Lung (tissue), 12 donors: ENCODE measurements around the gene MMEL1. TPM values are rescaled to one million over a fixed set of nuclear protein-coding genes. Genes with fewer than 3 reads are reported as not detected.

Experiments used
- ATAC-seq: fragments of 200-7000 bp; cut with Tn5 transposase; one replicate; pipeline ENCODE4 v1.9.1; 2020; ENCODE audit warnings: moderate number of reproducible peaks; ENCODE audit not compliant: insufficient read depth, low FRiP score
- DNase-seq, 3 donors: peaks; one replicate each; pipeline ENCODE4 v3.0.0-alpha.2; 2013 to 2017
- H3K27ac ChIP-seq, 2 donors: one replicate each; pipeline ENCODE4 v1.5.1; 2013; ENCODE audit warnings: mild to moderate bottlenecking in 2 of 2, moderate library complexity in 2 of 2, control low read depth in 1 of 2, inconsistent platforms in 1 of 2, low read depth in 1 of 2, low read length in 1 of 2
- H3K27me3 ChIP-seq, 3 donors: one replicate each; pipeline ENCODE4 v1.5.1; 2013; ENCODE audit warnings: low read length in 2 of 3; ENCODE audit not compliant: control insufficient read depth in 3 of 3, insufficient read depth in 3 of 3
- H3K36me3 ChIP-seq, 4 donors: one replicate each; pipeline ENCODE4 v1.5.1; 2013; ENCODE audit warnings: low read length in 4 of 4, mild to moderate bottlenecking in 1 of 4, moderate library complexity in 1 of 4; ENCODE audit not compliant: control insufficient read depth in 4 of 4, insufficient read depth in 4 of 4
- H3K4me1 ChIP-seq, 5 donors: one replicate each; pipeline ENCODE4 v1.5.1; 2013; ENCODE audit warnings: low read length in 5 of 5, mild to moderate bottlenecking in 2 of 5, moderate library complexity in 1 of 5; ENCODE audit not compliant: control insufficient read depth in 5 of 5, insufficient read depth in 5 of 5
- H3K4me3 ChIP-seq: one replicate; pipeline ENCODE4 v1.5.1; 2013; ENCODE audit warnings: mild to moderate bottlenecking, control low read depth, moderate library complexity
- H3K9ac ChIP-seq, 2 donors: one replicate each; pipeline ENCODE4 v1.5.1; 2013; ENCODE audit warnings: low read length in 2 of 2, control low read depth in 1 of 2; ENCODE audit not compliant: insufficient read depth in 1 of 2
- H3K9me3 ChIP-seq, 4 donors: one replicate each; pipeline ENCODE4 v1.5.1; 2013; ENCODE audit warnings: low read length in 3 of 4, mild to moderate bottlenecking in 1 of 4, moderate library complexity in 1 of 4; ENCODE audit not compliant: control insufficient read depth in 4 of 4, insufficient read depth in 3 of 4
- CTCF ChIP-seq: IDR thresholded peaks from 2 replicates; pipeline ENCODE4 v1.5.1; 2012; ENCODE audit warnings: mild to moderate bottlenecking; ENCODE audit errors: control extremely low read depth, extremely low read depth
- WGBS, 2 donors: extraction: QIAGEN DNeasy Blood & Tissue Kit; methylation state at CpG; one replicate each; pipeline ENCODE4 v1.1.7; 2013; 5-methylcytosine and 5-hydroxymethylcytosine counted together
- polyA plus RNA-seq, 2 donors: library from polyadenylated mRNA; stranded (reverse); fragments of 200-250 nt; gene quantifications; one replicate each; pipeline ENCODE4 v1.2.1, GENCODE V29; 2013
- total RNA-seq, 2 donors: library from RNA; depleted of rRNA in 1 of 2; stranded (reverse); fragments of >200 nt in 1 of 2; gene quantifications; one replicate each; pipeline ENCODE4 v1.2.1, GENCODE V29; 2014 to 2021
- donor health status: control.
- donor health status: control.
- donor health status: Bipolar disorder and iron deficiency.
- donor health status: healthy.
- donor health status: DM: yes; HTN: yes; CAD: no.

Gene MMEL1
- total and polyA plus RNA-seq, 4 donors: 4.0 to 8.4 (median 6.0) TPM

GRCh38 chr1:2592672-2593071 is 40.1 kb downstream of the MMEL1 start:
- Histone ChIP-seq H3K9me3 (no peaks in the 10 kb centered on the region), H3K36me3 (peaks cover 0 to 21% (median 4%) of the 10 kb centered on the region in 4 donors), H3K4me3 (no peak overlapping the region), H3K4me1 (peaks cover 0 to 17% (median 11%) of the 10 kb centered on the region in 5 donors), H3K9ac (no peak overlapping the region), H3K27me3 (no peaks in the 10 kb centered on the region), H3K27ac (no peak overlapping the region)
- no peak for TF ChIP-seq CTCF
- DNase-seq (no peak), ATAC-seq (no peak)
- 38 to 59% methylated on average over 15 of the region's 15 CpGs for WGBS, 2 donors

GRCh38 chr1:2591581-2592261 is 41.1 kb downstream of the MMEL1 start:
- H3K36me3 ChIP-seq: peaks cover 0 to 21% (median 4%) of the 10 kb centered on the region in 4 donors
- ATAC-seq (no peak), DNase-seq (no peak)
- H3K9me3 ChIP-seq: no peaks in the 10 kb centered on the region
- no peak overlapping the region for H3K9ac ChIP-seq
- no peak overlapping the region for H3K4me3 ChIP-seq
- WGBS, 2 donors: 92 to 98% methylated on average over 11 to 12 of the region's 12 CpGs
- H3K4me1 ChIP-seq: peaks cover 0 to 17% (median 11%) of the 10 kb centered on the region in 5 donors
- no peak for TF ChIP-seq CTCF
- no peaks in the 10 kb centered on the region for H3K27me3 ChIP-seq
- H3K27ac ChIP-seq: no peak overlapping the region

GRCh38 chr1:2591233-2591580 is 41.6 kb downstream of the MMEL1 start:
- no peak overlapping the region for H3K27ac ChIP-seq
- no peak overlapping the region for H3K9ac ChIP-seq
- no peaks in the 10 kb centered on the region for H3K9me3 ChIP-seq
- no peak for ATAC-seq
- H3K4me1 ChIP-seq: peaks cover 0 to 17% (median 11%) of the 10 kb centered on the region in 5 donors
- no peak for TF ChIP-seq CTCF
- no peak overlapping the region for H3K4me3 ChIP-seq
- WGBS, 2 donors: 94% methylated on average over 5 of the region's 5 CpGs
- H3K36me3 ChIP-seq: peaks cover 0 to 21% (median 4%) of the 10 kb centered on the region in 4 donors
- no peaks in the 10 kb centered on the region for H3K27me3 ChIP-seq
- DNase-seq: no peak
